AG09319 (cell line): ENCODE results near the gene DOK7.

ENCODE experiments used
- DNase-seq: peaks from one replicate; pipeline ENCODE4 v3.0.0-alpha.2; 2010; ENCODE audit warnings: low read depth; ENCODE audit errors: extremely low read depth
- CTCF ChIP-seq: IDR thresholded peaks from 2 replicates; pipeline ENCODE4 v1.5.1; 2011; ENCODE audit warnings: low read depth, mild to moderate bottlenecking, inconsistent platforms, low read length, moderate library complexity

The DOK7 gene

GRCh38 chr4:3462790-3463415 is at the start of gene DOK7:
DOK7 (plus strand) TSS chr4:3463306; CDS start chr4:3463376, 70 bp downstream.
- TF ChIP-seq CTCF, result no peak
- DNase-seq, result no peak

GRCh38 chr4:3413675-3414420 is 49.3 kb upstream of the DOK7 start:
- DNase-seq, result no peak
- TF ChIP-seq CTCF, result no peak

- no peak for TF ChIP-seq CTCF
- DNase-seq, result no peak
Observed at GRCh38 chr4:3414421-3415279, 48.5 kb upstream of the DOK7 start.

- no peak for DNase-seq
- TF ChIP-seq CTCF, result no peak
Observed at GRCh38 chr4:3415471-3416141, 47.5 kb upstream of the DOK7 start.

- DNase-seq, result no peak
- TF ChIP-seq CTCF, result no peak
Observed at GRCh38 chr4:3416270-3416669, 46.8 kb upstream of the DOK7 start.

GRCh38 chr4:3416821-3417221 is 46.3 kb upstream of the DOK7 start:
- DNase-seq, result no peak
- no peak for TF ChIP-seq CTCF
